Measurements from ENCODE around the gene PRR23E. TPM values are rescaled to one million over a fixed set of nuclear protein-coding genes. Genes with fewer than 3 reads are reported as not detected.

PRR23E gene
- total and polyA plus RNA-seq, 12 donors, result not detected

- intact Hi-C loops (cut with DNase I), result no loop called here
- DNase-seq, result no peak
- no peak for TF ChIP-seq CTCF (IDR thresholded peaks at IDR 0.05)
- no peak for TF ChIP-seq POLR2A (IDR thresholded peaks at IDR 0.05)
- Histone ChIP-seq H3K9me3 (replicated peaks in 1 of 3) (no peaks in the 10 kb centered on the region), H3K4me3 (no peak overlapping the region), H3K27me3 (no peaks in the 10 kb centered on the region), H3K4me1 (replicated peaks in 1 of 2) (no peaks in the 10 kb centered on the region), H3K27ac (no peak overlapping the region), H3K36me3 (replicated peaks in 1 of 2) (no peaks in the 10 kb centered on the region)
- 62 to 81% (median 67%) methylated on average over 13 to 14 of the region's 14 CpGs for WGBS, 4 donors
These were observed 4.6 kb downstream of the PRR23E start for GRCh38 chr3:127197300-127198189.

- no peak for TF ChIP-seq CTCF (IDR thresholded peaks at IDR 0.05)
- TF ChIP-seq POLR2A (IDR thresholded peaks at IDR 0.05), result no peak
- no peak overlapping the region for H3K4me3 ChIP-seq
- 67 to 73% (median 68%) methylated on average over 5 to 6 of the region's 6 CpGs for WGBS, 4 donors
- H3K27ac ChIP-seq, result no peak overlapping the region
- intact Hi-C loops (cut with DNase I), result no loop called here
- no peaks in the 10 kb centered on the region for H3K27me3 ChIP-seq
- H3K4me1 ChIP-seq (replicated peaks in 1 of 2), result no peaks in the 10 kb centered on the region
- H3K36me3 ChIP-seq (replicated peaks in 1 of 2), result no peaks in the 10 kb centered on the region
- no peak for DNase-seq
- no peaks in the 10 kb centered on the region for H3K9me3 ChIP-seq (replicated peaks in 1 of 3)
These were observed 7.3 kb downstream of the PRR23E start for GRCh38 chr3:127200086-127200691.

- Histone ChIP-seq H3K36me3 (replicated peaks in 1 of 2) (no peaks in the 10 kb centered on the region), H3K4me1 (replicated peaks in 1 of 2) (no peaks in the 10 kb centered on the region), H3K9me3 (replicated peaks in 1 of 3) (no peaks in the 10 kb centered on the region), H3K4me3 (no peak overlapping the region), H3K27me3 (no peaks in the 10 kb centered on the region), H3K27ac (no peak overlapping the region)
- intact Hi-C loops (cut with DNase I), result no loop called here
- WGBS, 4 donors, result 28 to 44% (median 35%) methylated on average over 1 of the region's 1 CpG
- no peak for DNase-seq
- TF ChIP-seq POLR2A (IDR thresholded peaks at IDR 0.05) (no peak), CTCF (IDR thresholded peaks at IDR 0.05) (no peak)
These were observed 10.1 kb downstream of the PRR23E start for GRCh38 chr3:127203024-127203423.

- Histone ChIP-seq H3K27me3 (no peaks in the 10 kb centered on the region), H3K4me1 (replicated peaks in 1 of 2) (no peaks in the 10 kb centered on the region), H3K9me3 (replicated peaks in 1 of 3) (no peaks in the 10 kb centered on the region), H3K36me3 (replicated peaks in 1 of 2) (no peaks in the 10 kb centered on the region), H3K4me3 (no peak overlapping the region), H3K27ac (no peak overlapping the region)
- intact Hi-C loops (cut with DNase I), result no loop called here
- no peak for TF ChIP-seq POLR2A (IDR thresholded peaks at IDR 0.05)
- TF ChIP-seq CTCF (IDR thresholded peaks at IDR 0.05), result no peak
- WGBS, 4 donors, result 82 to 89% (median 85%) methylated on average over 12 to 17 of the region's 17 CpGs
- peak in 1 of 7 donors; percentile 21 for DNase-seq
These were observed 12.1 kb downstream of the PRR23E start for GRCh38 chr3:127204841-127205582.
